Activated CD4-positive, alpha-beta memory T cell treated with anti-CD3 and anti-CD28 coated beads for 36 hours (primary cell): ENCODE results near the gene VDR. TPM values are rescaled to one million over a fixed set of nuclear protein-coding genes. Genes with fewer than 3 reads are reported as not detected.

Experiments used
- CTCF ChIA-PET: fragments of 350-600 bp; sonication (Branson Sonifier 250); formaldehyde crosslinking; loops from one replicate; lab custom pipeline; 2021; ENCODE audit warnings: antibody characterized with exemption, inconsistent platforms; lab: Charles Lee
- POLR2A ChIA-PET: fragments of 350-600 bp; sonication (Branson Sonifier 250); formaldehyde crosslinking; loops from one replicate; lab custom pipeline; 2021; ENCODE audit warnings: antibody characterized with exemption; lab: Charles Lee
- DNase-seq: peaks from one replicate; pipeline ENCODE4 v3.0.0-alpha.2; 2020
- H3K27ac Mint-ChIP-seq: one replicate; pipeline ENCODE4 v1.8.0; 2021; ENCODE audit warnings: mixed read lengths
- H3K27me3 Mint-ChIP-seq: one replicate; pipeline ENCODE4 v1.8.0; 2021; ENCODE audit warnings: mixed read lengths
- H3K36me3 Mint-ChIP-seq: one replicate; pipeline ENCODE4 v1.8.0; 2021; ENCODE audit warnings: mixed read lengths
- H3K4me1 Mint-ChIP-seq: one replicate; pipeline ENCODE4 v1.8.0; 2021; ENCODE audit warnings: low read depth, mixed read lengths
- H3K4me3 Mint-ChIP-seq: one replicate; pipeline ENCODE4 v1.8.0; 2021; ENCODE audit warnings: mild to moderate bottlenecking, mixed read lengths
- H3K9me3 Mint-ChIP-seq: one replicate; pipeline ENCODE4 v1.8.0; 2021; ENCODE audit warnings: mixed read lengths
- intact Hi-C: fragments of 100-400 bp; cut with micrococcal nuclease; formaldehyde crosslinking; loops from one replicate; pipeline ENCODE4 v1.15.1; 2023
- total RNA-seq, 2 experiments: library from RNA; stranded (reverse); gene quantifications; one replicate each; pipeline ENCODE4 v1.2.3, GENCODE V29; 2021

Gene VDR
- total RNA-seq, 2 experiments from 2014 or later = 156 TPM

- intact Hi-C loops = no loop called here
- ChIA-PET POLR2A (no interaction called here), CTCF (interaction anchor here (1.4 kb wide), 1 partner anchor 29 kb away, joined by 3 read pairs; no protein-coding TSS in a partner anchor)
- Mint-ChIP-seq H3K27ac (no peak overlapping the region), H3K9me3 (no peaks in the 10 kb centered on the region), H3K36me3 (no peaks in the 10 kb centered on the region), H3K4me1 (no peaks in the 10 kb centered on the region), H3K27me3 (peaks cover 5% of the 10 kb centered on the region), H3K4me3 (no peak overlapping the region)
- no peak for DNase-seq
Measured at GRCh38 chr12:47920913-47921312, 16.1 kb upstream of the VDR start.

DNA sequence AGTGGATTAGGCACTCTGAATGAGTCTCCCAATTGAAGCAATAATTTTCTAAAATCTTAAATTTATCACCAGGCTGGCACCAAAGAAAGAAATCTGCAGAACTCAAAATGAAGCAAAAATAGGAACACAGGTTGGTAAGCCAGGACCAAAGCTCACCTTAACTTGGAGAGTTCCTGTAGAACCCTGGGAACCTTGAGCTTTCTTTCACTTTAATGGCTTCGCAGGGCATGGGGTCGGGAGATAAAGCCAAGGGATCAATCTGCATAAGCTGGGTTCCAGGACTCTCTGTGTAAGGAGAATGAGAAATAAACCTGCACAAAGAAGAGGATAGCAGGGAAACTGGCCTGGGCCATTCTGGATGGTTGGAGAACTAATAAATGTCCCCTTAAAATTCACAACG is 8.3 kb upstream of the VDR start:
- DNase-seq = no peak
- ChIA-PET CTCF (interaction anchor here (0.9 to 2.4 kb wide), 5 partner anchors 8 to 251 kb away, joined by 3 to 10 read pairs (median 5); partner anchors contain the start of genes TMEM106C and VDR), POLR2A (interaction anchor here (1.2 kb wide), 1 partner anchor 28 kb away, joined by 3 read pairs; no protein-coding TSS in a partner anchor)
- Mint-ChIP-seq H3K4me3 (no peak overlapping the region), H3K36me3 (no peaks in the 10 kb centered on the region), H3K9me3 (no peaks in the 10 kb centered on the region), H3K4me1 (no peaks in the 10 kb centered on the region), H3K27me3 (peaks cover 7% of the 10 kb centered on the region), H3K27ac (no peak overlapping the region)
- intact Hi-C loops = no loop called here

DNA sequence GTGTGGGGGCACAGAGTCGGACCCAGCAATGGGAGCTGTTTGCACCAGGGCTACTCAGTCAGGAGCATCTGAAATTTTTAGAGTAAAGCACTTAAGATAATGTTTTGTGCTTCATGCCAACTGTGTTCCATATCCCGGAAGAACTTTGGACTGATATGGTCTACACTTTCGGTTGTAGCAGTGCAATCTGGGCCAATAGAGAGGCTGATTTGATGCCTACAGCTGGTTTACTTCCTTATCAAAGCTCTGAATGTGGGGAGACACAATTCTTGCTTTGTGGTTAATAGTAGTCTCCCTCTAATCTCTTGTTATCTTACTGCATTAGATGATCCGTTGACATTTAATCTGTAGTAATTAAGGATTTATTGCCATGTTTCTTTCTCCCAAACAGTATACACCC is 7.8 kb upstream of the VDR start:
- intact Hi-C loops = no loop called here
- ChIA-PET POLR2A (no interaction called here), CTCF (interaction anchor here (1.3 kb wide), 1 partner anchor 51 kb away, joined by 5 read pairs; the partner anchor contains the start of gene TMEM106C)
- no peak for DNase-seq
- no peaks in the 10 kb centered on the region for H3K4me1 Mint-ChIP-seq
- peaks cover 7% of the 10 kb centered on the region for H3K27me3 Mint-ChIP-seq
- no peak overlapping the region for H3K27ac Mint-ChIP-seq
- H3K9me3 Mint-ChIP-seq = no peaks in the 10 kb centered on the region
- no peak overlapping the region for H3K4me3 Mint-ChIP-seq
- H3K36me3 Mint-ChIP-seq = no peaks in the 10 kb centered on the region

GRCh38 chr12:47910981-47911380 is 6.2 kb upstream of the VDR start:
- no peak for DNase-seq
- Mint-ChIP-seq H3K4me3 (no peak overlapping the region), H3K27ac (no peak overlapping the region), H3K9me3 (no peaks in the 10 kb centered on the region), H3K4me1 (peaks cover 1% of the 10 kb centered on the region), H3K27me3 (peaks cover 14% of the 10 kb centered on the region), H3K36me3 (no peaks in the 10 kb centered on the region)
- ChIA-PET POLR2A (no interaction called here), CTCF (no interaction called here)
- intact Hi-C loops = no loop called here

DNA sequence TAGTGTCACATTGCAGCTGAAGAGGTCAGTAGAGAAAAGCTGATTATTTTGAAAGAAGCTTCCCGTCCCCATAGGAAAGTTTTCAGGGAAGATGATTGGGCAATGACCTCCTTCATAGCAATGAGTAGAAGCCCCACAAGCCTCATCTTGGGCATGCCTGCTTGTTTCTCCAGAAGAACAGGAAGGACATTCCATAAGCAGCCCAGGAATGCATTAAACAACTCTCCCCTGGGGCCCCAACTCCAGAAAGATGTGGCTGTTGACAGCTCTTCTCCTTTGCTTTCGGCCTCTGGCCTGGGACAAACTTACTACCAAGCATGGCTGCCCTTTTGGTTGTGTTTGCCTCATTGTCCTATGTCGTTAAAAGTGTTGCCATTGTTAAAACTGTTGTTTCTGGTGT is 5.7 kb upstream of the VDR start:
- H3K27ac Mint-ChIP-seq = no peak overlapping the region
- no peak overlapping the region for H3K4me3 Mint-ChIP-seq
- ChIA-PET CTCF (no interaction called here), POLR2A (no interaction called here)
- intact Hi-C loops = no loop called here
- no peak for DNase-seq
- H3K27me3 Mint-ChIP-seq = peaks cover 12% of the 10 kb centered on the region
- no peaks in the 10 kb centered on the region for H3K36me3 Mint-ChIP-seq
- H3K4me1 Mint-ChIP-seq = peaks cover 3% of the 10 kb centered on the region
- no peaks in the 10 kb centered on the region for H3K9me3 Mint-ChIP-seq

- intact Hi-C loops = loop anchor here (5.0 kb wide), 1 partner anchor 1202 kb away; the partner anchor contains the start of gene LMBR1L
- Mint-ChIP-seq H3K4me1 (peaks cover 3% of the 10 kb centered on the region), H3K4me3 (no peak overlapping the region), H3K9me3 (no peaks in the 10 kb centered on the region), H3K36me3 (no peaks in the 10 kb centered on the region), H3K27ac (no peak overlapping the region), H3K27me3 (peaks cover 11% of the 10 kb centered on the region)
- no peak for DNase-seq
- ChIA-PET CTCF (interaction anchor here (1.6 kb wide), 1 partner anchor 39 kb away, joined by 5 read pairs; no protein-coding TSS in a partner anchor), POLR2A (no interaction called here)
Measured at GRCh38 chr12:47909839-47910465, 5.2 kb upstream of the VDR start.

GRCh38 chr12:47908738-47909137 is 3.9 kb upstream of the VDR start:
- Mint-ChIP-seq H3K4me1 (peaks cover 4% of the 10 kb centered on the region), H3K36me3 (peaks cover 3% of the 10 kb centered on the region), H3K4me3 (no peak overlapping the region), H3K27ac (no peak overlapping the region), H3K9me3 (no peaks in the 10 kb centered on the region), H3K27me3 (peaks cover 7% of the 10 kb centered on the region)
- CTCF ChIA-PET = interaction anchor here (1.6 kb wide), 1 partner anchor 41 kb away, joined by 5 read pairs; no protein-coding TSS in a partner anchor
- intact Hi-C loops = loop anchor here (5.0 kb wide), 1 partner anchor 1204 kb away; the partner anchor contains the start of gene LMBR1L
- DNase-seq = no peak
- POLR2A ChIA-PET = no interaction called here

DNA sequence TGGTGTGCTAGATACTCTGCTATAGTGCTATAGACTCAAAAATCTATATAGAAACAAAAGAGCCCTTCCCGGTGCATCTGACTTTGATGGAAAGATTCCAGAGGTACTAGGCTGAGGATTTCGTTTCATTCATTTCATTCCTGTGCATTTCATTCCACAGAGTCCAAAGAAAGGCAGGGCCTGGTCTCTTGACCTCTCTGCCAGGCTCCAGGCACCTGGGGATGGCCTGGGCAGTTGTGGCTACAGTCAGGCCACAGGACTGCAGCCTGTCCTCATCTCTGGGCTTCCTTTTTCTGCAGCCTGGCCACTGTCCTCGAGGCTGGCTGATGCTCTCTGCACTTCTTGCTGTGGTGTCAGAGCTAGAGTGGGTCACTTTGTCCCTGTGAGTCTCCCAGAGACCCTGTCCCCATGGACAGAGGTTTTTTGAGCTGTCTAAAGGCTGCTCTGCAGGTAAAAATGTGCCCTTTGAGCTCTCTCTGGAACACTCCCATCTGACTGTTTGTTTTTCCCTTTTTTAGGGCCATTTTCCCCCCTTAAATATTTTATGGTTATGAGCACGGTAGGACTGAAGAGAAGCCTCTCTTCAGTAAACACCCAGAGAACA is 3.2 kb upstream of the VDR start:
- ChIA-PET CTCF (no interaction called here), POLR2A (no interaction called here)
- Mint-ChIP-seq H3K36me3 (peaks cover 11% of the 10 kb centered on the region), H3K9me3 (no peaks in the 10 kb centered on the region), H3K27me3 (peaks cover 7% of the 10 kb centered on the region), H3K27ac (no peak overlapping the region), H3K4me3 (no peak overlapping the region), H3K4me1 (peaks cover 12% of the 10 kb centered on the region)
- no peak for DNase-seq
- intact Hi-C loops = loop anchor here (5.0 kb wide), 1 partner anchor 1204 kb away; the partner anchor contains the start of gene LMBR1L

DNA sequence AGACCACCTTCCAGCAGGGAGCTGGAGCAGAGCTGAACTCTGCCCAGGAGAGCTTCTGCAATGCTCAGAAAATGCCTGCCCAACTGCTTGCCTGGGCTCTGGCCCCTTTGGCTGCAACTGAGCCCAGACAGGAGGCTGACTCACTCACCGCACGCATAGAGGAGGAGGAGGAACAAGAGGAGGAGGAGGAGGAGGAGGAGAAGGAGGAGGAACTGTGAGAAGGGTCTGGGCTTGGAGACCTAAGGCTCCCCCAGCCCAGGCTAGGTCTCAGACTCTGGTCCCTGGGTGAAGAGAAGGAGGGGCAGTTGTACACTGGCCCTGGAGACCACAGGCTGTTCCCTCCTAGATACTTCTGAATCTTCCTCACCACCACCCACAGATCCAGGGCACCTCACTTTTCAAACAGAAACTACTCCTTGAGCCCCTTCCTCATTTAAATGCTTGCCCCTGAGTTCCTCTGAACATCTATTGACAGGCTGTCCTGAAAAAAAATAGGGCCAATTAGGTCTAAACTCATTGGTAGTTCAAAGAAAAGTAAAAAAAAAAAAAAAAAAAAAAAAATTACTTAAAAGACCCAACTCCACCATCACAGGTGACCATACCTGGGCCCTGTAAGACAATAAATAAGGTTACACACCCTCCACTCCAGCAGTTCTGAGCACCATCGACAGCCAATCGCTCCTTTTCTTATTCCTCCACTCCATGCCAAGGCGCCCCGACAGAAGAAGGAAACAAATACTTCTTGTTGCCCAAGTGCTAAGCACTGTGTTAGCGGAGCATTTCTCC is 674 bp downstream of the VDR start:
- intact Hi-C loops = loop anchor here (1.0 to 2.0 kb wide), 7 partner anchors 19 to 261 kb away; partner anchors contain the start of genes RPAP3, SENP1 and TMEM106C
- Mint-ChIP-seq H3K4me1 (peaks cover 50% of the 10 kb centered on the region), H3K27me3 (peaks cover 7% of the 10 kb centered on the region), H3K27ac (peak overlapping the region; percentile 93), H3K9me3 (no peaks in the 10 kb centered on the region), H3K36me3 (peaks cover 41% of the 10 kb centered on the region), H3K4me3 (peak overlapping the region; percentile 97)
- POLR2A ChIA-PET = interaction anchor here (0.8 to 5.3 kb wide), 15 partner anchors 10 to 201 kb away, joined by 3 to 76 read pairs (median 5); partner anchors contain the start of genes SENP1 and TMEM106C
- DNase-seq = peak; percentile 84
- CTCF ChIA-PET = interaction anchor here (0.6 to 4.0 kb wide), 24 partner anchors 10 to 147 kb away, joined by 3 to 34 read pairs (median 4); partner anchors contain the start of gene TMEM106C

DNA sequence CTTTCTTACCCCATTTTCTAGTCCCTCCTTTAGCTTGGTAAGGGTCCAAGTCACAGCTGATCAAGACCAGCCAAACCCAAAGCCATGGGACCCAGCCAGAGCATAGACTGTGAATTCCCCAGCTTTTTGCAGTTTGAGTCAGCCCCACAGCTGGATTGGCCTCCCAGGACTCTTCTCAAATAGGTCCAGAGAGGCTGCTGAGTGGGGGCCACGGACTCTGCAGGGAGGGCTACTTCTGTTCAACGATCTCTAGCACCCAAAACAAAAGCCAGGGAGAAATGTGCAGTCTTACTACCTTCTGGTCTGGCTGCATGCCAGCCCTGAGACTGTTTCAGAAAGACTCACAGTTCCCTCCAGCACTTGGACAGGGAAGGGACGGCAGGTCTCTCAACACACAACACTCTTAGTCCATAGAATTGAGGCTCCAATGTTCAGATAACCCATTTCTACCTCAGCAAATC is 1.6 kb downstream of the VDR start:
- DNase-seq = peak; percentile 59
- Mint-ChIP-seq H3K27ac (peak overlapping the region; percentile 93), H3K36me3 (peaks cover 50% of the 10 kb centered on the region), H3K9me3 (no peaks in the 10 kb centered on the region), H3K4me1 (peaks cover 54% of the 10 kb centered on the region), H3K27me3 (peaks cover 7% of the 10 kb centered on the region), H3K4me3 (peak overlapping the region; percentile 97)
- intact Hi-C loops = loop anchor here (1.0 kb wide), 1 partner anchor 60 kb away; the partner anchor contains the start of gene TMEM106C
- ChIA-PET POLR2A (interaction anchor here (0.6 to 5.3 kb wide), 6 partner anchors 12 to 242 kb away, joined by 3 to 76 read pairs (median 16); no protein-coding TSS in a partner anchor), CTCF (interaction anchor here (0.6 to 4.0 kb wide), 5 partner anchors 18 to 61 kb away, joined by 3 to 34 read pairs (median 7); partner anchors contain the start of gene TMEM106C)

GRCh38 chr12:47902131-47902639 is 2.6 kb downstream of the VDR start:
- peak overlapping the region; percentile 93 for H3K27ac Mint-ChIP-seq
- intact Hi-C loops = no loop called here
- no peaks in the 10 kb centered on the region for H3K9me3 Mint-ChIP-seq
- H3K36me3 Mint-ChIP-seq = peaks cover 60% of the 10 kb centered on the region
- peaks cover 7% of the 10 kb centered on the region for H3K27me3 Mint-ChIP-seq
- peak overlapping the region; percentile 97 for H3K4me3 Mint-ChIP-seq
- H3K4me1 Mint-ChIP-seq = peaks cover 60% of the 10 kb centered on the region
- ChIA-PET POLR2A (interaction anchor here (3.6 to 5.3 kb wide), 3 partner anchors 11 to 41 kb away, joined by 20 to 76 read pairs (median 29); no protein-coding TSS in a partner anchor), CTCF (interaction anchor here (1.6 kb wide), 1 partner anchor 17 kb away, joined by 7 read pairs; no protein-coding TSS in a partner anchor)
- DNase-seq = no peak
